Measurements from ENCODE around the gene DENND1A. TPM values are rescaled to one million over a fixed set of nuclear protein-coding genes. Genes with fewer than 3 reads are reported as not detected.

The DENND1A gene
- total RNA-seq, 1 donor from 2014 or later, result 24.0 TPM

DNA sequence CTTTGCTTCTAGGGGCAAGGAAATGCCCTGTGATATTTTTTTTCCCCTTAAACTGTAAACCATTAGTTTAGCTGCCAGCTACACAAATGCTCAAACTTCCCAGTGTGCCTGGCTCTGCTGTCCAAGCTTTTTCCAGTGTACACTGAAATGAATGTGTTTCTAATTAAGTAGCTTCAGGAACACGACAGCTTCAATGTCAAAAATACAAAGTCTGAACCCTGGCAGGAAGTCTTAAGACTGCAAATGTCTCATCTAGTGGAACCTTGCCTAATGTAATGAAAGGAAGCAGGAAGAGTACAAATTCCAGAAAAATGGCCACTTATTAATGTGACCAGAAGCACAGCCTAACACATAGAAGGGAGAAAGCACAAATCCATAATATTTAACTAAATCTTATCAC lies 318.7 kb downstream of the DENND1A start:
- peak; percentile 26 for DNase-seq

DNA sequence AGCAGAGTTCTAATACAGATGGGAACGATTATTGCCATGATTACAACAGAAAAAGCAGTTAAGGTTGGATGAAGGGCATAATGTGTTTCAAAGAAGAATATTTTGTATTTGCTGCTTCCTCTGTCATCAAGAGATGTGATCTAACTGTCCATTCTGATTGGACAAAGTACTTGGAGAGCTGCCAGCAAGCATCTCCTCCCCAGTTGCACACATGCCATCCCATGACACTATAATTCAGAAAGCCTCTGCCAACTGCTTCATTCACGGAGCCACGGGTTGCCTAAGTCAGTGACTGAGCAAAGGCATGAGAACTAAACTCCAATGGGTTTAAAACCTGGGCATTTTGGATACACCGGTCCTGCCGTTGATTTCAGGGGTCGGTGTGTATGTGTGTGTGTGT lies 320.1 kb downstream of the DENND1A start:
- peak; percentile 53 for DNase-seq

DNA sequence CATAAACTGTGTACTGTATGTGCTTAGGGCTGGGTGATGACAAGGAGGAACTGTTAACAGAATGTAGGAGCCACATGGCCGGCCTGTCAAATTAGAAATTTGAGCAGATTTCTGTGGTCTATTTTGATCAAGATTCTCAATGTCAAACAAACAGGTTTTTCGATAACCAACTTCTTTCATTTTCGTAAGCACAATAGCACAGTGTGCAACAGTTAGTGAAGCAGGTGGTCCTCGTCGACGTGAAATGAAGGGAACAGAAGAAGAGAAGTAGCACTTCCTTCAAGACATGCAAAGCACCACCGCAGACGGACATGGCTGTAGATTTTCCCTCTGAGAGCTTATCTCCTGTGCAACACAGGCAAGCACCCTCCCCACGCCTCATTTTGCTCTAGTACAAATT lies 321.8 kb downstream of the DENND1A start:
- DNase-seq, result no peak

DNA sequence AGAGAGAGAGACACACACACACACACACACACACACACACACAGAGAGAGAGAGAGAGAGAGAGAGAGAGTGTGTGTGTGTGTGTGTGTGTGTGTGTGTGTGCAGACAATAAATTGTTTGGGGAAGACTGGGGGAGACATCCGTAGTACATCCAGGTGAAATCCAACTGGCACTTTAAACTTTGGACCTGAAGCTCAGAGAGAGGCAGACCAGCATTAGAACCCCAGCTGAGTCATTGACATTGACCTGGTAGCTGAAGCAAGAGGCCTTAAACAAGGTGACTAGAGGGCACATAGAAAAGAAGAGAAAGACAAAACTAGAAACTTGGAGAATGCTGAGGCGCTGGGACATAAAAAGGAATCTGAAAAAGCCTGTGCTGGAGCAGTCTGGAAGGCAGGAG lies 322.4 kb downstream of the DENND1A start:
- DNase-seq, result no peak

DNA sequence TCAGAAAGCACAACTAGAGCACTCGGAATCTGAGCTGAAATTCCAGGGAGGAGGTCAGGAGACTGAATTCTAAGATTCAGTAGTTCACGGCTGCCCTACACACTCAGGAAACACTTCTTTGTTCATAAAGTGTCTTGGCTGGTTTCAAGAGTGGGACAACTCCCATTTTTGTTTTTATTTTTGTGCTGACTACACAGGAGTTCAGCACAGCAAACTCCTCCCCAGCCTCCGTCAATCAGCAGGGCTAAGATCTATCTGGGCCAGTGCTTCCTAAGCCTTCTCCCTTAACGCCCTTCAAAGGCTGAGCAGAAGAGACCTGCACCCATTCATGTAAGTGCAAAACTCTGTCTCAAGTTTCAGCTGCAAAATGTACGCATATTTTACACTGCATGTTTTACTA lies 323.8 kb downstream of the DENND1A start:
- DNase-seq, result no peak

DNA sequence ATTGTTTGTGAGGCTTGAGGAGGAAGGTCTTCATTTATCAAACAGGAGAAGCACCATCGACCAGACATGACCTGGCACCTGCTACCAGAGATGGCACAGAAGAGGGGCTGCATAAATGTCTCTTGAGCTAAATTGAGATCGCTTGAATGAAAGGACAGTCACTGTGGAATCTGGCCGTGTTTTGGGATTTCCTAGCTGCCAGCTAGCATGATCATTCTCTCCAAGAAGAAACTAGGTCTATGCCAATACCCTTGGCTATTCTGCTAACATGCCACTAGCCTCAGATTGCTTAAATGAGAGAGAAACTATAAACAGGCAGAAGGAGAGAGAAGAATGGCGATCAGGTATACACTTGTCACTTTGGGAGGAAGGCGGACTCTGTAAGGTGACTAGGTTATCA lies 324.6 kb downstream of the DENND1A start:
- DNase-seq, result no peak

DNA sequence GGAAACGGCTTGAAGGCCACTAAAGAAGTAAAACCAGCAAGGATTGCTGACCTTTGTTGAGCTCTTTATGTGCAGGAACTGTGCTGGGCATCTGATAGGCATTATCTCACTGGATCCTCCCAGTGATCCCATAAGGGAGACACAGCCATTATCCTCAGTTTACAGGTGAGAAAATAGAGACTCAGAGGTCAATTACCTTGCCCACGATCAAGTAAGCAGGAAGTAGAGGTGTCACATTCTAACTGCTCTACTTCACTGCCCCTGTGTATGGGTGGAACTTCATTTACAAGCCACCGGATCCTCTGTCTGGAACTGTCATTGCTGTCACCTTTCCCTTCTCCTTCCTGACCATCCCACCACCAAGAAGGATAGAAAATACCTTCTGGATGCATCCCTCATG lies 325.1 kb downstream of the DENND1A start:
- no peak for DNase-seq

DNA sequence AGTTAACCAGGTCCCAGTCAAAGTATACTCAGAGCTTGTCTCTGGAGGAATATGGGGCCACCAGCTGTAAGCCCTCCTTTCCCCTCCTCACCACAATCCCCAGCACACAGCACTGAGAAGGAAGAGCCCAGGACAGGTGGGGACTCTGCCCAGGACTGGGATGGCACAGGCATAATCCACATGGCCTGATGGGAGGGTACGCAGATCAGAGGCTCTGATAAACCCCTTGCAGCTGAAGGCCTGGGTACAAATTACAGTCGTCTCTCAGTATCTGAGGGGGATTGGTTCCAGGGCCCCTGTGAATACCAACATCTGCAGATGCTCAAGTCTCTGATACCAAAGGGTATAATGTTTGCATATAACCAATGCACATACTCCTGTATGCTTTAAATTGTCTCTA lies 328.1 kb downstream of the DENND1A start:
- no peak for DNase-seq

DNA sequence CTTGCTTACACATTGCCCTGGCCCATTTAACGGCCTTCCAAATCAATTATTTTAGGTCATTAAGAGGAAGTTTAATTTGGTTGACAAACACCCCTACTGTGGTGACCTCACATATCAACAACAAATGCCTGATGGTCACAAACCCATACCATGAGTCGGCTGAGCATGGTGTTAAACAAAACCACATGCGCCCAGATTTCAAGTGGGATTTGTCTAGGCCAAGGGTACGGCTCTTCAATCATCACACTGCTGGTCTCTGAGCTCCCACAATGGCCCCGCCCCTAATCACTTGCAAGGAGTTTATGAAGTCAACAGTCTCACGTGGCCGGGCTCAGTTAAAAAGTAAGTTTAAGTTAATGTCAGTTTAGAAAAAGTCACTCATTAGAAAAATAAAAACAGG lies 330.1 kb downstream of the DENND1A start:
- DNase-seq, result no peak

DNA sequence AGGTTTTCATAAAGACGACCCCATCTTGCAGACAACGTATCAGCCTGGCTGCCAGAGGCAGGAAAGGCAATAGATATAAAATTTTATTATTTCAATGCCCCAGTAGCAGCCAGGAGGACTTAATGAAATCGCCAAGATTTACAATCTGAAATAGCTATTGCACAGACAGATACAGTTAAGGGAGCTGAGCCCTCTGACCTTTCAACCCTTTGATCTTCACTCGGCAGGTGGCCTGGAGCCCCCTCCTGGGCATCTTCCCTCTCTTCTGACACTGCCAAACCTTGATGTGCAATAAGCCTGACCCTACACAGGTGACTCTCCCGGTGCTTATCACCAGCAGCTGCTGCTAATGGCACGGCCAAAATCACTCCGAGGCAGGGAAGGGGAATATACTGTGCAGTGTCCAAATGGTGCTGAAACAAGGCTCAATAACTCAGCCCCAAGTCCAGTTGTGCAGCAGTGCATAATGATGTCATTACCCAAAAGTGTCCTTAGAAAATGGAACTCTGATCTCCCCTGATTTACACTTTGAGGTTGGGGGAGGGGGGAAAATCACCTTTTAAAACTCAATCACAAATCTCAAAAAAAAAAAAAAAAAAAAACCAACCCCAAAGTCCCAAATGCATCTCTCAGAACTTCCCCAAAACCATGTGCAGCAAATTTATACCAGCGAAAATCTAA lies 331.9 kb downstream of the DENND1A start:
- DNase-seq, result no peak

DNA sequence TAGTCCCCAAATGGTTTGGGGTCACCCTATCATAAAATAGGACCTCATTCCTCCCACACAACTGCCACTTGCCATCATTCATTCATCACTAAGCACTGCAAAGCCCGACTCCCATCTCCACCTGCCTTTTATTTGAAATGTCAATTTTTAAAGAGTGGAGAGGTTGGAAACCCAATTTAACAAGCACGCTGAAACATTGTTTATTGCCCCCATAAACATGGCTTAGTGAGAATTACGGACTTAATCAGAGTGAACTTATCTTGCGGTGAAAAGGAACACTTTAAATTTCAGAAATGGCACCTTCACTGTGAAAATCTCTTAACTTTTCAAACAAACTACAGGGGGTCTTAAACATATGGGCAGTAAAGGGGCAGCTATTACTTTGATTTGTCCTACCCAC lies 332.9 kb downstream of the DENND1A start:
- no peak for DNase-seq

DNA sequence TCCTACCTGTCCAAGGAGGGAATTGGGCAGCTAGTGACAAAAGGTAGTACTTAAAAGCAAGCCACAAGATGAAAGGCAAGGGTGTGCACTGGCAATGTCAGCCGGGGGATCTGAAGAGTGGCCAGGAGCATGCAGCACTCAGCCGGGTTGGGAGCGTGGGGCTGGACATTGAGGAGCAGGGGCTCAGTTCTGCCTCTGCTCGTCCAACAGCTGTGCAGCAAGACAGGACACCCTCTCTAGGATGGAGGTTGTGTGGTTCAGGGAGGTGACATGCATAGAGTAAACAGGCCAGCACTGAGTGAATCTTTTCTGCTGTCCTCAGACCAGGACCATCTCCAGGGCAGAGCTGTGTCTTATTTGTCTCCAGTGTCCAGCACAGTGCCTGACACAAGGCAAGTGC lies 338.6 kb downstream of the DENND1A start:
- DNase-seq, result no peak

DNA sequence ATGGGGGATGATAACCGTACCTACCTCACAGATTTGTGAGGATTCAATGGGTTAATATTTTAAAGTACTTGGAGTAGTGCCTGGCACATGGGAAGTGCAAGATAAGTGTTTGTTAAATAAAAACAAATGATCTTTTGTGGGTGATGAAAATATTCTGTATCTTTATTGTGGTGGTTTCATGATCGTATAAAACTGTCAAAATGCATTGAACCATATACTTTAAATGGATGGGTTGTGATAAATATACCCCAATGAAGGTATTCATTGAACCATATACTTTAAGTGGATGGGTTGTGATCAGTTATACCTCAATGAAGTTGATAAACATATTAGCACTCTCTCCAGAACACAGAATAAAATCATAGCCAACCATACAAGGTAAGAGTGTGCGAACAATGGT lies 339.4 kb downstream of the DENND1A start:
- DNase-seq, result no peak

DNA sequence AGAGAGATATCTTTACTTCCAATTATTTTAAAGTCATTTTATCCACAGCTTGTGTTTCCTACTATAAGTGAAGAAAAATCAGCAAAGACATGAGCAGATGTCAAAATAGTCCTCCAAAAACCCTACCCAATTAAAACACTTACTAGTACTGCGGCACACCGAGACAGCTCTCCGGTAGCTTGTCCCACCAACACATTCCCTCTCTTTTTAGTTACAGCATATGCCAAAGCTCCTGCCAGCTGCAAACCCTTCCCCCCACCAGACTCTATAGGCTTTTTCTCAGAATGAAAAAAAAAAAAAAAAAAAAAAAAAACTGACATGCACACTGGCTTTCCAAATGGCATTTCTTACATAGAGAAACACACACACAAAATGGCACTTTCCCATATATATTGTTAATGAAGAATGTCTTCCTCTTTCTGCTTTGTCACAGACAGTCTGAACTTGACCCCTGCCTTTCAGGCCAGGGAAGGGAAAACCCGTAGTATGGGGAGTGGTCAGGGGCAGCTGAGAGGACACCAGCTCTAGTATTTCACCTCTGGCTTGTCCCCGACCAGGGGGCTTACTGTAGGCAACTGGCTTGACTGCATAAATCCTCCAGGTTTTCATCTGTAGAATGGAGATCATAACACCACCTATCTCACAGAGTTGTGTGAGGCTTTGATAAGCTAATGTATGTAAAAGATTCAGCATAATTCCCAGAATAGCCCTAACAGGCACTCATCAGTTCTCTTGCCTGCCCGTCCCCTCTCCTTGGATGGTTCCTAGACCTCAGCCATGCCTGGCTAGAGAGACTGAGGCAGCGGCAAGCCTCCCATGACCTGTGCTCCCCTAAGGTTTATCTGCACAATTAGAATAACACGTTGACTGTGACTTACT lies 340.3 kb downstream of the DENND1A start:
- peak; percentile 78 for DNase-seq

DNA sequence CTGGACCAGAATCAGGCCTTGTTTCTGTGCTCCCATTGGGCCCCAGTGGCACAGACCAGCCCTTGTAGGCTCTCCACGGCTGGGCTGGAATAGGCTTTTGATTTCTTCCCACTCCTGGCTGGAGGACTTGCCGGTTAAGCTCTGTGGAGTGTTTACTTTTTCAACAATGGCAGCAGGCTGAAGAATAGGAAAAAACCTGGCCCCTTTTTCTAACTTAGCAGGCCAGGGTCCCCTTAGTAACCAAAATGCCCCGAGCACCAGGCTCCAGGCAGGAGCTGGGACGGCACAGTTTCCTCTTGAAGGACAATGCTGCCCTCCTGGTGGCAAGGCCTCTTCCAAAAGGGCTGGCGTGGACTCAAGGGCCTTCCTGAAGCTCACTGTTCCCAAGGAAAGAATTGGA lies 343.7 kb downstream of the DENND1A start:
- DNase-seq, result no peak

DNA sequence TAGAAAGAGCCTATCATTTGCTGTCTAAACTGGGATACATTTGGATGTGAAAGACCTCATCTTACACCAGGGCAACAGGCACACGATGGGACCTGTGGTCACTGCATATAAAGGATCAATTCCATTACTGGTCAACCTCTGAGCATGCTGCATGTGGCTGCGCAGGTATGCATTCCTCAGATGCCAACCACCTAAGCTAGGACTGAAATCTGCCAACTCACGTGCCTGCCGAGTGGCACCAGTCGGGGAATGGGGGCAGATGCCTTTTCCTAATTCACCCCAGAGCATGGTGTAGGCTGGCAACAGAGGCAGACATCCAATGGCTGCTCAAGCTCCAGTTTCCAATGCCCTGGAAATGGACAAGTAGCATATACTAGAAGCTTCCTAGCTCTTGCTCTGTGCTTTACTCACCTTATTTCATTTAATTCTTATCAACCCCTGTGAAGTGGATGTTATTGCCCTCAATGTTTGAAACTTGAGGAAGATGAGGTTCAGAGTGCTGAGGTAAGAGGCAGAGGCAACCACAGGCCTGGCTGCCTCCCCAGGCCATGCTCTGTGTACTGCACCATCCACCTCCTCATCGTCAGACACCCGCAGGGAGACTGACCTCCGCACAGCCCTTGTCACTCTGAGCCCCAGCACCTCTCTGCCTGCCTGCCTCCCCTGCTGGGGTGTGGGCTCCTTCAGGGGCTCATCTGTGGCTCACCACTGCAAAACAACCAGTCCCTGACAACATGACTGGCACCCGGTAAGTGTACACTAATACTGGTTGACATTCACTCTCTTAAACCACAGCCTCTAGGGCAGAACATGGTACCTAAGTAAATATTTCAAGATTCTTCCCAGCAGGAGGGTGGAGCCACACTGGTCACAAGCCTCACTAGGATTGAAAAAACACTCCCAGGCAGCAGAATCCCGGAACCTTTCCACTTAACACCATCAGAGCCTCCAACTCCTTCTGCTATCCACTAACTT lies 345.4 kb downstream of the DENND1A start:
- DNase-seq, result no peak

DNA sequence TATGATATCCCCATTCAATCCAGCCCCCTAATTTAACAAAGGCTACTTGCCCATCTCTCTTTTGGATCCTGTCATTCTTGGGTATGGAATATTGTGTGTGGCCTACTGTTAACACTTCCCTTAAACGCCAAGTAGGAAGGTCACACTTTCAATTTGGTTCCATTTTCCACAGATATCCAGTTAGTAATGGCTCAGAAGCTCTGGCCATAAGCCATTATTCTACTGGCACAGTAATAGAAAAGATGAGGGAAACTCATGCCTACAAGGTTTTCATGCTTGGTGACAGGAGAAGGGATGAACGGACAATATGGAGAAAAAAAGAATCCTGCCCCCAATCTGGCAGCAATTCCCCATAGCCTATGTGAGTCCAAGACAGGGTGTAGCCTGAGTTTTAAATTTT lies 346.3 kb downstream of the DENND1A start:
- peak; percentile 89 for DNase-seq

DNA sequence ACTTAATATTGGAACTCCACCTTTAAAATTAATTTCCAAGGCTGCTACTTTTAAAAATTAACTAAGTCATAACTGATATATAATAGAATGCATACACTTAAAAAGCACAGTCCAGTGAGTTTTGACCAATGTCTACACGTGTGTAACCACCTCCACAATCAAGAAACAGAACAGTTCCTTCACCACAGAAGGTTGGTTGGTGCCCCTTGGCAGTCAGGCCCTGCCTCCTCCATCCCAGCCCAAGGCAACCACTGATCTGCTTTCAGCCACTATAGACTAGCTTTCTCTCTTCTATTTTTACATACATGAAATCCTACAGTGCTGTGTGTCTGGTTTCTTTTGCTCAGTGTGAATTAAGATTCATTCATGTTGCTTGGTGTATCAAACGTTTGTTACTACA lies 358.7 kb downstream of the DENND1A start:
- no peak for DNase-seq

DNA sequence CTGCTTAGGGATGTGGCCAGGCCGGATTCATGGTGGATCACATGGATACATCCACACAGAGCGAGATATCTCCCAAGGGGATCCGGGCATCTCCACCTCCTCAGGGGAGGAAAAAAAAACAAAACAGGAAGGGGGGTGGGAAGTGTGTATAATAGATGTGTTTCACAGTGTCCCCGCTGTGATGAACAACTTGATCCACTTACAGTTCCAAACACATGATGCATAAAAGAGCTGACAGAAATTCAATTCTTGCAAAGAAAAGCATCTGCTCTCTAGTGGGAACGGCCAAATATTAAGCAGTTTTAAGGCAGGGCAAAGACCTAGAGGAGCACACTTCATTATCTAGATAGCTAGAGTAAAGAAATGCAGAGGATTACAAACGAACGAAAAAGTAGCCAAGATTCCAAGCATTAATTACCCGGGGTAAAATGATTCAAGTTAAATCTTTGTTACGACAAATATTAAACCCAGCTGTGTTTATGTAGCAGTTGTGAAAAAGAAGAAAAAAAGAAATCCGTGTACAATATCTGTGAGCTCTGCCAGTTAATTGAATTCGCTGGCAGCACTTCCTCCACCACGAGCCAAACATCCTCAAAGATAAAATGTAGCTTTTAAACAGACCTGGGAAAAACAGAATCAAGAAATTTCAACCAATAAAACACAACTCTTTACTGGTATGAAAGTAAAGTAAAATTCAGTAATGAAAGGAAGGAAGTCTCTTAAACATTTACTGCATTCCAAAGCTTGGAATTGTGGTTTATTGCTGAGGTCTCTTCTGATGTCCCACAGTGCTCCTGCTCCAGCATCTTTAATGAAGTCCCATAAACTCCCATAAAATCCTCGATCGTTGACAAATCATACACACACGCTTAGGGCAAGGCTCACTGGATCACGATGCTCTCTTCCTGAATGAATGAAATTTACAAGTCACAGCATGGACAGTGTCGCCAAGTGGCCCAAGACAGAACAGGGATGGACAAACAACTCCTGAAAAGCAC lies 360.9 kb downstream of the DENND1A start:
- DNase-seq, result peak; percentile 91

DNA sequence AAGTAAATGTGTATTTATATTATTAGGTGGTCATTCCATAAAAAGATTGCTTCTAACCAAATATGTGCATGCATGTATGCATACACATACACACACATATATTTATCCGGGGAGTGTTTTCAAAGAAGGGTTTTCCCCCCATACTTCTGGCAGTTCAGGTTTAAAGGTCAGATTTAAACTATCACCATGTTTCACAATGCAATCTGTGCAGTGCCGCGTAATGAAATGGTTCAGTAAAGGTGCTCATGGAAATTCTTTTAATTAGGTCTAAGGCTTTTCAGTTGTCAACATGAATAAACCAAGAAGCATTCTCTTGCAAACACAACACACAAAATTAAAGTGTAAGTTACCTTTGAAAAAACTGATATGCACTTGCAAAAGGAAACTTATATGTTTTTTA lies 362.9 kb downstream of the DENND1A start:
- DNase-seq, result no peak

DNA sequence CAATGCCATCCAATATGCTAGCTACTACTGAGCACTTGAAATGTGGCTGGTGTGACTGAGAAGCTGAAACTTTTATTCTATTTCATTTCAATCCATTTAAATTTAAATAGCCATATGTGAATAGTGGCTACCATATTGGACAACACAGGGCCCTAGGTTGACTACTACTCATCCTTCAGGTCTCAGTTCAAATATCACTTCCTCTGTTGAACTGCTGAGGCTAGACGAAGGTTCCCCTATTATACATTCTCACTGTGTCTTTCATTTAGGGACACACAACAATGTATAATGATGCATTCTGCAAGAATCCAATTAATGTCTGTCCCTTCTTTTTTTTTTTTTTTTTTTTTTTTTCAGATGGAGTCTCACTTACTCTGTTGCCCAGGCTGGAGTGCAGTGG lies 365.3 kb downstream of the DENND1A start:
- no peak for DNase-seq
